Measurements from ENCODE around the gene D2HGDH.

- TF ChIP-seq CTCF (IDR thresholded peaks at IDR 0.05) (no peak), POLR2A (IDR thresholded peaks at IDR 0.05) (no peak)
These were observed 9.8 kb downstream of the D2HGDH start for GRCh38 chr2:241744028-241744754.

Data from uterus (tissue), 2 donors.